T47D (cell line): ENCODE data around the gene ADRM1.

Source experiments
- DNase-seq, 2 experiments: peaks; one replicate each; pipeline versions ENCODE4 v3.0.0 to v3.0.0-alpha.2; 2011 to 2012; ENCODE audit warnings: low read depth in 1 of 2, low spot score in 1 of 2
- JUND ChIP-seq: IDR thresholded peaks from 2 replicates; pipeline ENCODE4 v1.6.1; 2012; ENCODE audit warnings: low read depth
- in situ Hi-C: cut with HindIII; loops from 2 replicates; pipeline ENCODE4 v1.10.0; 2016; ENCODE audit warnings: low sequenced_read_pairs, low pct_unique_long_range_greater_than_20kb

Gene ADRM1

DNA sequence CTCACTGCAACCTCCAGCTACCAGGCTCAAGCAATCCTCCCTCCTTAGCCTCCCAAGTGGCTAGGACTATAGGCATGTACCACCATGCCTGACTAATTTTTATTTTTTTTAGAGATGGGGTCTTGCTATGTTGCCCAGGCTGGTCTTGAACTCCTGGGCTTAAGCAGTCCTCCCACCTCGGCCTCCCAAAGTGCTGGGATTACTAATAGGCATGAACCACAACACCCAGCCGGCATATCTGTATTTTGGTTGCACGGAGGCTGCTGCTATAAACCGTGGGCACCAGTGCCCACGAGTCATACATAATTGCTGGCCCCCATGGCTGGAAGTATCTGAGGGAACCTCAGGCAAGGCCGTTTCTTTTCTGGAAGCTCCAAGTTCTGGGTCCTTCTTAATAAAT, 18.3 kb upstream of the ADRM1 start:
- TF ChIP-seq JUND = no peak
- DNase-seq = no peak
- in situ Hi-C loops = no loop called here

DNA sequence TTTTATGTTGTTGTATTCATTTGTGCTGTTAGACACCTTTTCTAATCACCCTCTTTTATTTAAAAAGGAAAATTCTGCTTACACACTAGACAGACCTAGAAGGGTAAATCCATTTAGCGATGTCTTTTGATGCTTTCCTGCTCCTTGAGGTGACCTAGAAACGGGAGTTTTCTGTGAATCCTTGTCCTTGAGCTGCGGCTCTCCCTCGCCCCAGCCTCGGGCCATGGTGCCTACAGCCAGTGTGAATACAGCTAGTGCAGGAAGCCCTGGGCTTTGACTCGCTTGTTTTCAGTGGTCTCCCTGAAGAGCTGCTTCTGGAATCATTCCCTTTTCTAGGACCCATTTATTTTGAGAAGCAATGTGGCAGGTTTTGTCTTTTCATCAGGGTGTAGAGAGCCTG, 17.6 kb upstream of the ADRM1 start:
- no peak for DNase-seq
- in situ Hi-C loops = no loop called here
- no peak for TF ChIP-seq JUND

DNA sequence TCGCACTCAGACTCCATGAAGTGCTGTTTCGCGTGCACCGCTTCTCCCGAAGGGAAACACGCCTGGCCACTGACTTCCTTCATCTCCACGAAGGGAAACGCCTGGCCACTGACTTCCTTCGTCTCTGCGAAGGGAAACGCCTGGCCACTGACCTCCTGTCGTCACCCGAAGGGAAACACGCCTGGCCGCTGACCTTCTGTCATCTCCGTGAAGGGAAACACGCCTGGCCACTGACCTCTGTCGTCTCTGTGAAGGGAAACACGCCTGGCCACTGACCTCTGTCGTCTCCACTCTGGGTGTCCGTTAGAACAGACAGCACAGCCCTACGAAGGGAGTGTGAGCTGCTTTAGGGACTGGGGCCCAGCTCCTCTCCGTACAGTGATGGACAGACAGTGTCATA, 17.1 kb upstream of the ADRM1 start:
- no peak for TF ChIP-seq JUND
- in situ Hi-C loops = no loop called here
- DNase-seq = no peak

- TF ChIP-seq JUND = no peak
- in situ Hi-C loops = no loop called here
- DNase-seq = no peak
Observed at GRCh38 chr20:62286493-62287064, 16.2 kb upstream of the ADRM1 start.

- DNase-seq = no peak
- TF ChIP-seq JUND = no peak
- in situ Hi-C loops = no loop called here
Observed at GRCh38 chr20:62287129-62287528, 15.7 kb upstream of the ADRM1 start.

- in situ Hi-C loops = no loop called here
- TF ChIP-seq JUND = no peak
- no peak for DNase-seq
Observed at GRCh38 chr20:62287759-62288534, 14.8 kb upstream of the ADRM1 start.

DNA sequence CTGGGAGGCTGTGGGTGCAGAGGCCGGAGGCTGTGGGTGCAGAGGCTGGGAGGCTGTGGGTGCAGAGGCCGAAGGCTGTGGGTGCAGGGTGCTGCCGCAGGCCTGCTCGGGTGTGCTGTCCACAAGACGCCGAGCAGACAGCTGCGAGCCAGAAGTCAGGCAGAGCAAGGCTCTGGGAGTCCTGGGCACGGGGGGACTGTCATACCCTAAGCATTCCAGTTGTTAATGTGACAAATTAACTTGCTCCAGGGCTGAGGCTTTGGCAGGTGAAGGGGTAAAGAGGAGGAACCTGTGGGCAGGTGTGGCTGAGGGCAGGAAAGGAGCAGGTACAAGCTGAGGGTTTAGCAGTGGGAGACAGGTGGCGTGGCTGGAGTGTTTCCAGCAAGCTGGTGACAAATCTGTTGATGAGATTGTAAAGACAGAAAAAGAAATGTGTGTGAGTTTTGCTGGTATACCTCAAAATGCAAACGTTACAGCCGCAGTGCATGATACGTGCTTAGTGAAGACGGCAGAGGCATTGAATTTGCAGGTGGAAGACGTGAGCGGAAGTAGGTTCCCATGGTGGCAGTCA, 14.2 kb upstream of the ADRM1 start:
- in situ Hi-C loops = no loop called here
- no peak for DNase-seq
- TF ChIP-seq JUND = no peak

- no peak for DNase-seq
- in situ Hi-C loops = no loop called here
- no peak for TF ChIP-seq JUND
Observed at GRCh38 chr20:62289131-62289530, 13.7 kb upstream of the ADRM1 start.

GRCh38 chr20:62289898-62290297, 12.9 kb upstream of the ADRM1 start:
- TF ChIP-seq JUND = no peak
- in situ Hi-C loops = no loop called here
- no peak for DNase-seq

- DNase-seq = no peak
- TF ChIP-seq JUND = no peak
- in situ Hi-C loops = no loop called here
Observed at GRCh38 chr20:62291251-62292066, 11.3 kb upstream of the ADRM1 start.

- DNase-seq = no peak
- no peak for TF ChIP-seq JUND
- in situ Hi-C loops = no loop called here
Observed at GRCh38 chr20:62292108-62292507, 10.7 kb upstream of the ADRM1 start.

DNA sequence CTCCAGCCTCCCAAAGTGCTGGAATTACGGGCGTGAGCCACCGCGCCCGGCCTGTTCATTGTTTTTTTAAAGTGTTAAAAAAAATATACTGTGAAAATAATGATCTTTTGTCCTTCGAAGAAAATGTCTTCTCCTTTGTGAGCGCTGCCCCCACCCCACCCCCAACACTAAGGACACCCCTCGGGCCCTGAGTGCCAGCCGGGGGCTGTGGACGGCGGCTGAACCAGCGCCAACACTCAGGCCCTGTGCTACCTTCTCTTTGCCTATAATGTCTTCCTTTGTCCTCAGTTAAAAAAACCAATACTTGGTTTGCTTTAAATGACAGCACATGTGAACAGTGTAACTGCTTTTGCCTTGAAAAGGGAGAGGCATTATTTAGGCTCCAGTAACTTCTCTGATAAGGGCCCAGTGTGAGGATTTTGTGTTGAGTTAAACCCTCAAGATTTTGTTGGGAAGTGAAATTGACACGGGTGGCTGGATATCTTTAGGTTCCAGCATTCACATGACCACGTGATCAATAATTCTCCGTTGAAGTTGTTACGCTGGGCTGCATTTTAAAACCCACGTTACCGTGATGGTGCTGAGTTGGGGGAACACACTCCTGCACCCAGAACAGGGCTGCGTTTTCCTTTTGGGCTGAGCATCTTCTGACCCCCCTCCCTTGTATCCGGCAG, 9.5 kb upstream of the ADRM1 start:
- no peak for DNase-seq

More for the DNA sequence above, 9.5 kb upstream of the ADRM1 start:
- in situ Hi-C loops = no loop called here
- TF ChIP-seq JUND = no peak
